Hepatocyte (in vitro differentiated cells): Measurements from ENCODE around the gene PTPN14. TPM values are rescaled to one million over a fixed set of nuclear protein-coding genes. Genes with fewer than 3 reads are reported as not detected.
A peak's percentile ranks its signal among the peaks of the same experiment; 100 is the strongest.

Experiments used
- DNase-seq: peaks from one replicate; pipeline ENCODE4 v3.0.0-alpha.2; 2016; ENCODE audit warnings: low spot score
- H2AFZ ChIP-seq: fragments of 200-600 bp; sonication (generic); 2 replicates; pipeline ENCODE4 v1.6.0; 2016; ENCODE audit warnings: antibody characterized with exemption, mild to moderate bottlenecking
- H3K27ac ChIP-seq: fragments of 200-600 bp; sonication (generic); 2 replicates; pipeline ENCODE4 v1.5.1; 2016; ENCODE audit warnings: mild to moderate bottlenecking
- H3K27me3 ChIP-seq: fragments of 200-600 bp; sonication (generic); 2 replicates; pipeline ENCODE4 v1.6.1; 2016
- H3K36me3 ChIP-seq: fragments of 200-600 bp; sonication (generic); replicated peaks from 2 replicates; pipeline ENCODE4 v1.5.1; 2016; ENCODE audit warnings: low read depth; ENCODE audit not compliant: insufficient read depth
- H3K4me1 ChIP-seq: fragments of 200-600 bp; sonication (generic); 2 replicates; pipeline ENCODE4 v1.5.1; 2016; ENCODE audit warnings: mild to moderate bottlenecking, moderate library complexity; ENCODE audit not compliant: insufficient read depth
- H3K4me2 ChIP-seq: fragments of 200-600 bp; sonication (generic); 2 replicates; pipeline ENCODE4 v1.6.0; 2016
- H3K4me3 ChIP-seq: fragments of 200-600 bp; sonication (generic); 2 replicates; pipeline ENCODE4 v1.5.1; 2016; ENCODE audit warnings: mild to moderate bottlenecking
- H3K79me2 ChIP-seq: fragments of 200-600 bp; sonication (generic); 2 replicates; pipeline ENCODE4 v1.6.0; 2017; ENCODE audit warnings: mild to moderate bottlenecking
- H3K9me2 ChIP-seq: fragments of 200-600 bp; sonication (generic); replicated peaks from 2 replicates; pipeline ENCODE4 v1.6.0; 2017; ENCODE audit warnings: mild to moderate bottlenecking; ENCODE audit not compliant: insufficient read depth
- H3K9me3 ChIP-seq: fragments of 200-600 bp; sonication (generic); 2 replicates; pipeline ENCODE4 v1.5.1; 2016; ENCODE audit warnings: low read depth, mild to moderate bottlenecking
- H4K20me1 ChIP-seq: fragments of 200-600 bp; sonication (generic); 2 replicates; pipeline ENCODE4 v1.6.0; 2016; ENCODE audit warnings: mild to moderate bottlenecking; ENCODE audit not compliant: insufficient read depth, poor library complexity, severe bottlenecking
- CTCF ChIP-seq: fragments of 200-600 bp; sonication (generic); IDR thresholded peaks from 2 replicates; pipeline ENCODE4 v1.5.1; 2016; ENCODE audit warnings: antibody characterized with exemption, mild to moderate bottlenecking; ENCODE audit not compliant: poor library complexity
- EZH2 ChIP-seq: fragments of 200-600 bp; sonication (generic); IDR thresholded peaks from 2 replicates; pipeline ENCODE4 v1.6.1; 2016; ENCODE audit warnings: antibody characterized with exemption, mild to moderate bottlenecking, borderline replicate concordance
- EZH2phosphoT487 ChIP-seq: fragments of 200-600 bp; sonication (generic); IDR thresholded peaks from one replicate; pipeline ENCODE4 v1.6.1; 2018; ENCODE audit warnings: antibody characterized with exemption, mild to moderate bottlenecking, low read depth, moderate library complexity; ENCODE audit not compliant: unreplicated experiment, severe bottlenecking
- WGBS: methylation state at CpG from one replicate; pipeline ENCODE4 v1.1.6; 2016; ENCODE audit warnings: low lambda C conversion rate; ENCODE audit errors: missing lambda C conversion rate; 5-methylcytosine and 5-hydroxymethylcytosine counted together
- polyA plus RNA-seq: library from polyadenylated mRNA; unstranded; fragments of >200 nt; fragmentation: Nextera tagmentation; extraction: Ambion mirVana; gene quantifications from 2 replicates; pipeline ENCODE4 v1.2.1, GENCODE V29; 2016
- total RNA-seq: library from RNA; depleted of rRNA; stranded (reverse); fragments of >200 nt; gene quantifications from 2 replicates; pipeline ENCODE4 v1.2.3, GENCODE V29; 2014

PTPN14 gene
- total and polyA plus RNA-seq, 2 experiments from 2014 or later, result 9.5 to 21.7 TPM

- no peaks in the 10 kb centered on the region for H3K9me3 ChIP-seq
- no peak overlapping the region for H3K4me3 ChIP-seq
- DNase-seq, result no peak
- peaks cover 65% of the 10 kb centered on the region for H3K79me2 ChIP-seq
- no peak overlapping the region for H2AFZ ChIP-seq
- no peaks in the 10 kb centered on the region for H3K36me3 ChIP-seq
- 88% methylated on average over 3 of the region's 3 CpGs for WGBS
- no peak overlapping the region for H3K4me2 ChIP-seq
- no peaks in the 10 kb centered on the region for H3K27me3 ChIP-seq
- no peak overlapping the region for H3K27ac ChIP-seq
- TF ChIP-seq CTCF, result no peak
- no peak for TF ChIP-seq EZH2phosphoT487
- TF ChIP-seq EZH2, result no peak
- no peaks in the 10 kb centered on the region for H3K9me2 ChIP-seq
- H3K4me1 ChIP-seq, result peaks cover 24% of the 10 kb centered on the region
- H4K20me1 ChIP-seq, result no peaks in the 10 kb centered on the region
These were observed 95.9 kb downstream of the PTPN14 start for GRCh38 chr1:214455479-214455878.

- WGBS, result 52% methylated on average over 3 of the region's 3 CpGs
- H3K9me2 ChIP-seq, result no peaks in the 10 kb centered on the region
- TF ChIP-seq EZH2phosphoT487 (no peak), CTCF (no peak), EZH2 (no peak)
- peak overlapping the region; percentile 51 for H3K27ac ChIP-seq
- H3K4me1 ChIP-seq, result peaks cover 18% of the 10 kb centered on the region
- H3K9me3 ChIP-seq, result no peaks in the 10 kb centered on the region
- peaks cover 64% of the 10 kb centered on the region for H3K79me2 ChIP-seq
- H4K20me1 ChIP-seq, result no peaks in the 10 kb centered on the region
- DNase-seq, result no peak
- no peaks in the 10 kb centered on the region for H3K27me3 ChIP-seq
- H3K4me2 ChIP-seq, result no peak overlapping the region
- no peak overlapping the region for H2AFZ ChIP-seq
- no peak overlapping the region for H3K4me3 ChIP-seq
- no peaks in the 10 kb centered on the region for H3K36me3 ChIP-seq
These were observed 96.6 kb downstream of the PTPN14 start for GRCh38 chr1:214454569-214455396.

- DNase-seq, result no peak
- WGBS, result 91% methylated on average over 3 of the region's 3 CpGs
- H3K79me2 ChIP-seq, result peaks cover 62% of the 10 kb centered on the region
- no peaks in the 10 kb centered on the region for H3K36me3 ChIP-seq
- no peaks in the 10 kb centered on the region for H3K9me2 ChIP-seq
- no peaks in the 10 kb centered on the region for H3K27me3 ChIP-seq
- H3K27ac ChIP-seq, result no peak overlapping the region
- no peaks in the 10 kb centered on the region for H4K20me1 ChIP-seq
- H3K4me3 ChIP-seq, result no peak overlapping the region
- no peak for TF ChIP-seq EZH2phosphoT487
- TF ChIP-seq CTCF, result no peak
- no peak for TF ChIP-seq EZH2
- H3K4me1 ChIP-seq, result peaks cover 16% of the 10 kb centered on the region
- no peak overlapping the region for H3K4me2 ChIP-seq
- H3K9me3 ChIP-seq, result no peaks in the 10 kb centered on the region
- no peak overlapping the region for H2AFZ ChIP-seq
These were observed 98.2 kb downstream of the PTPN14 start for GRCh38 chr1:214453109-214453722.
